HCT116 (cell line): Measurements from ENCODE around the gene LTBP1. TPM values are rescaled to one million over a fixed set of nuclear protein-coding genes. Genes with fewer than 3 reads are reported as not detected.
A peak's percentile ranks its signal among the peaks of the same experiment; 100 is the strongest.

Source experiments
- ATAC-seq: fragments of 200-7000 bp; cut with Tn5 transposase; 2 replicates; pipeline ENCODE4 v1.9.1; 2020; ENCODE audit warnings: mild to moderate bottlenecking, moderate library complexity
- BruUV-seq: library from RNA; stranded (reverse); fragments of 400-500 nt; replicated peaks from 2 replicates; lab custom pipeline; 2021; lab: Mats Ljungman, UMichigan
- CTCF ChIA-PET: fragments of 300-600 bp; sonication (Branson Sonifier 250); formaldehyde crosslinking; loops from one replicate; lab custom pipeline; 2021; ENCODE audit warnings: antibody characterized with exemption; lab: Charles Lee
- POLR2A ChIA-PET: fragments of 300-600, 350-600 bp; sonication (Branson Sonifier 250); formaldehyde crosslinking; loops from one replicate; lab custom pipeline; 2021; ENCODE audit warnings: antibody characterized with exemption; lab: Charles Lee
- RAD21 ChIA-PET, 2 experiments: fragments of 300-600 bp; sonication (Branson Sonifier 250); formaldehyde crosslinking; loops; one replicate each; lab custom pipeline; 2023; ENCODE audit warnings: low total read pairs in 2 of 2; ENCODE audit not compliant: uncharacterized antibody in 2 of 2, unreplicated experiment in 2 of 2, low non-redundant PET in 1 of 2; lab: Charles Lee
- DNase-seq: peaks from one replicate; pipeline ENCODE4 v3.0.0-alpha.2; 2010; ENCODE audit warnings: low read depth, low spot score
- H2AFZ ChIP-seq: fragments of 200-600 bp; shearing (Covaris generic), sonication (generic); 2 replicates; pipeline ENCODE4 v1.6.1; 2017; ENCODE audit warnings: low read depth, mixed run types, mixed read lengths, antibody characterized with exemption, low read length; ENCODE audit not compliant: poor library complexity, severe bottlenecking
- H3K27ac ChIP-seq: 2 replicates; pipeline ENCODE4 v1.5.1; 2012; ENCODE audit warnings: low read depth, low read length
- H3K27me3 ChIP-seq: fragments of 200-600 bp; sonication (generic); 2 replicates; pipeline ENCODE4 v1.6.1; 2016; ENCODE audit warnings: mixed run types, low read length, mixed read lengths; ENCODE audit not compliant: insufficient read depth
- H3K36me3 ChIP-seq, 2 experiments: fragments of 200-500 bp in 1 of 2; fragments of 200-600 bp in 1 of 2; sonication (Bioruptor generic) in 1 of 2; sonication (generic) in 1 of 2; 2 replicates each; pipeline versions ENCODE4 v1.5.1 to v1.6.1; 2014 to 2016; ENCODE audit warnings: low read length in 2 of 2, inconsistent platforms in 1 of 2, mixed read lengths in 1 of 2, mixed run types in 1 of 2; ENCODE audit not compliant: insufficient read depth in 2 of 2, control insufficient read depth in 1 of 2
- H3K4me1 ChIP-seq, 2 experiments: fragments of 200-600 bp in 1 of 2; sonication (generic) in 1 of 2; 2 replicates each; pipeline versions ENCODE4 v1.5.1 to v1.6.1; 2012 to 2017; ENCODE audit warnings: low read length in 2 of 2, inconsistent platforms in 1 of 2, mild to moderate bottlenecking in 1 of 2, mixed read lengths in 1 of 2, mixed run types in 1 of 2, moderate library complexity in 1 of 2; ENCODE audit not compliant: insufficient read depth in 2 of 2, control insufficient read depth in 1 of 2
- H3K4me2 ChIP-seq: fragments of 200-600 bp; sonication (generic); 2 replicates; pipeline ENCODE4 v1.6.1; 2017; ENCODE audit warnings: mixed run types, low read length, mixed read lengths
- H3K4me3 ChIP-seq, 2 experiments: fragments of 200-600 bp in 1 of 2; sonication (generic) in 1 of 2; replicated peaks in 1 of 2; 2 replicates each; pipeline ENCODE4 v1.5.1; 2011 to 2016; ENCODE audit warnings: low read length in 2 of 2, control low read depth in 1 of 2, low read depth in 1 of 2, mild to moderate bottlenecking in 1 of 2, mixed read lengths in 1 of 2, mixed run types in 1 of 2
- H3K79me2 ChIP-seq: fragments of 200-600 bp; sonication (generic); 2 replicates; pipeline ENCODE4 v1.6.1; 2017; ENCODE audit warnings: mild to moderate bottlenecking, mixed run types, low read length, moderate library complexity, mixed read lengths; ENCODE audit not compliant: insufficient read depth
- H3K9ac ChIP-seq: fragments of 200-600 bp; sonication (generic); 2 replicates; pipeline ENCODE4 v1.6.1; 2016; ENCODE audit warnings: low read length, mixed read lengths
- H3K9me2 ChIP-seq: fragments of 200-600 bp; sonication (generic), shearing (Covaris generic); 2 replicates; pipeline ENCODE4 v1.6.1; 2017; ENCODE audit warnings: mixed run types, mild to moderate bottlenecking, moderate library complexity; ENCODE audit not compliant: insufficient read depth
- H3K9me3 ChIP-seq, 2 experiments: fragments of 200-500 bp in 1 of 2; fragments of 200-600 bp in 1 of 2; sonication (Bioruptor generic) in 1 of 2; sonication (generic) in 1 of 2; 2 replicates each; pipeline ENCODE4 v1.6.1; 2014 to 2017; ENCODE audit warnings: low read length in 2 of 2, mixed read lengths in 2 of 2, inconsistent platforms in 1 of 2, low read depth in 1 of 2, mild to moderate bottlenecking in 1 of 2, mixed run types in 1 of 2, moderate library complexity in 1 of 2; ENCODE audit not compliant: control insufficient read depth in 1 of 2, insufficient read depth in 1 of 2
- H4K20me1 ChIP-seq: fragments of 200-600 bp; sonication (generic), shearing (Covaris generic); 2 replicates; pipeline ENCODE4 v1.6.1; 2017; ENCODE audit warnings: mixed run types, mild to moderate bottlenecking, moderate library complexity; ENCODE audit not compliant: insufficient read depth
- EGR1 ChIP-seq: IDR thresholded peaks from 2 replicates; pipeline ENCODE4 v1.6.1; 2012; ENCODE audit warnings: low read depth
- EZH2 ChIP-seq: fragments of 200-600 bp; sonication (generic); IDR thresholded peaks from 2 replicates; pipeline ENCODE4 v1.6.1; 2017; ENCODE audit warnings: antibody characterized with exemption, mixed run types
- FOSL1 ChIP-seq: IDR thresholded peaks from 2 replicates; pipeline ENCODE4 v1.6.1; 2012; ENCODE audit warnings: low read depth
- POLR2AphosphoS5 ChIP-seq: IDR thresholded peaks from 2 replicates; pipeline ENCODE4 v1.6.1; 2011; ENCODE audit warnings: mild to moderate bottlenecking, low read depth, low read length, moderate library complexity
- RAD21 ChIP-seq: IDR thresholded peaks from 2 replicates; pipeline ENCODE4 v1.6.1; 2012; ENCODE audit warnings: low read depth, mild to moderate bottlenecking
- SIN3A ChIP-seq: IDR thresholded peaks from 2 replicates; pipeline ENCODE4 v1.6.1; 2012; ENCODE audit warnings: low read depth
- SRF ChIP-seq: IDR thresholded peaks from 2 replicates; pipeline ENCODE4 v1.6.1; 2012; ENCODE audit warnings: low read depth
- intact Hi-C: fragments of 100-400 bp; cut with micrococcal nuclease; formaldehyde crosslinking; loops from 2 replicates; pipeline ENCODE4 v1.10.0; 2022
- total RNA-seq: library from RNA; stranded (reverse); gene quantifications from one replicate; pipeline ENCODE4 v1.2.1, GENCODE V29; 2021; ENCODE audit not compliant: unreplicated experiment
- TF ChIP-seq, protein P1 (sequence below): IDR thresholded peaks from 2 replicates; pipeline ENCODE4 v1.6.1; 2012; ENCODE audit warnings: low read depth
- TF ChIP-seq, protein P2 (sequence below), 3 experiments: fragments of 200-600 bp in 1 of 3; sonication (generic) in 1 of 3; IDR thresholded peaks in 2 of 3; conservative IDR thresholded peaks in 1 of 3; 2 replicates each; pipeline ENCODE4 v1.5.1; 2012 to 2017; ENCODE audit warnings: low read depth in 2 of 3, low read length in 2 of 3, antibody characterized with exemption in 1 of 3, borderline replicate concordance in 1 of 3, control low read depth in 1 of 3, mild to moderate bottlenecking in 1 of 3, mixed read lengths in 1 of 3, mixed run types in 1 of 3, moderate library complexity in 1 of 3; ENCODE audit not compliant: insufficient read depth in 1 of 3

Gene LTBP1
- total RNA-seq, 1 experiment from 2014 or later: 5.1 TPM

DNA sequence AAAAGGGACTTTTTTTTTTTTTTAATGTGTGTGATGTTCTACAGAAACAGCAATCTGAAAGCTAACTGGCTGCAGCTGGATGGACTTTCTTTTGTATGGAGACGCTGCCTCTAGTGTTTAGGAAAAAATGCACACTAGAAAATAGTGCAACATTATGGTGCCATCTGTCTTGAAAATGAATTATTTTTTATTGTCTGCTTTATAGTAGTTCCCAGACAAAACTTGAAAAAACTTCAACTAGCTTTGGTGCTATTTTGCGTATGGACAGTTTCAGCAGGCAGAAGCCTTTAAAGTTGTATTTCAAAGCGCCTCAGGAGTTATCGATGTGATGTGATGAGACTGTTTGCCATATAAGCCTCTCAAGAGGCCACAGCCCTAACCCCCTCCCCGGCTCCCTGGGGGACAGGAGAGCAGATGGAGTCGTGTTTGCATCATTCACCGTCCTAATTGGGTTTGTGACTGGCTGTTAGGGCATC is 86.9 kb downstream of the LTBP1 start (continued):
- TF ChIP-seq, protein P1, sequence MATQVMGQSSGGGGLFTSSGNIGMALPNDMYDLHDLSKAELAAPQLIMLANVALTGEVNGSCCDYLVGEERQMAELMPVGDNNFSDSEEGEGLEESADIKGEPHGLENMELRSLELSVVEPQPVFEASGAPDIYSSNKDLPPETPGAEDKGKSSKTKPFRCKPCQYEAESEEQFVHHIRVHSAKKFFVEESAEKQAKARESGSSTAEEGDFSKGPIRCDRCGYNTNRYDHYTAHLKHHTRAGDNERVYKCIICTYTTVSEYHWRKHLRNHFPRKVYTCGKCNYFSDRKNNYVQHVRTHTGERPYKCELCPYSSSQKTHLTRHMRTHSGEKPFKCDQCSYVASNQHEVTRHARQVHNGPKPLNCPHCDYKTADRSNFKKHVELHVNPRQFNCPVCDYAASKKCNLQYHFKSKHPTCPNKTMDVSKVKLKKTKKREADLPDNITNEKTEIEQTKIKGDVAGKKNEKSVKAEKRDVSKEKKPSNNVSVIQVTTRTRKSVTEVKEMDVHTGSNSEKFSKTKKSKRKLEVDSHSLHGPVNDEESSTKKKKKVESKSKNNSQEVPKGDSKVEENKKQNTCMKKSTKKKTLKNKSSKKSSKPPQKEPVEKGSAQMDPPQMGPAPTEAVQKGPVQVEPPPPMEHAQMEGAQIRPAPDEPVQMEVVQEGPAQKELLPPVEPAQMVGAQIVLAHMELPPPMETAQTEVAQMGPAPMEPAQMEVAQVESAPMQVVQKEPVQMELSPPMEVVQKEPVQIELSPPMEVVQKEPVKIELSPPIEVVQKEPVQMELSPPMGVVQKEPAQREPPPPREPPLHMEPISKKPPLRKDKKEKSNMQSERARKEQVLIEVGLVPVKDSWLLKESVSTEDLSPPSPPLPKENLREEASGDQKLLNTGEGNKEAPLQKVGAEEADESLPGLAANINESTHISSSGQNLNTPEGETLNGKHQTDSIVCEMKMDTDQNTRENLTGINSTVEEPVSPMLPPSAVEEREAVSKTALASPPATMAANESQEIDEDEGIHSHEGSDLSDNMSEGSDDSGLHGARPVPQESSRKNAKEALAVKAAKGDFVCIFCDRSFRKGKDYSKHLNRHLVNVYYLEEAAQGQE: no peak

DNA sequence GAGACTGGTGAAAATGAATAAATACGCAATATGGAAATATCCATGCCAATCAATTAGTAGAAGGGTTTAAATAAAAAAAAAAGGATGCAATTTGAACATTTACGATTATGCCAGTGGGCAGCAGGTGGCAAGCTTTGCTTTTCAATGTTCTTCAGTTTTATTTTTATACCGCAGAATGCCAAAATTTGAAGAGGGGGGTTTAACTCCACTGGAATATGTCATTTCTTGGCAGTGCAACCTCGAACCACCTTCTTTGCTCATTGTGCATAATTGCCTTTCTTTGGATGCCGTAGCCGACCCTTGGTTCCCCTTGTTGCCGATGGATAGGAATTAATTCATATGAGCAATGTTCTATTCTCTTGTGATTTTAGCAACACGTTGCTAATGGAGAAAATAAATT is 88.0 kb downstream of the LTBP1 start:
- no peaks in the 10 kb centered on the region for H4K20me1 ChIP-seq
- no TSS peak for BruUV-seq
- DNase-seq (no peak), ATAC-seq (no peak)
- ChIA-PET POLR2A (no interaction called here), RAD21 (interaction anchor here in 1 of 2 experiments (0.7 kb wide), 2 partner anchors 210 to 410 kb away, joined by 3 read pairs; no protein-coding TSS in a partner anchor)
- H3K9me2 ChIP-seq: no peaks in the 10 kb centered on the region
- H3K36me3 ChIP-seq: no peaks in the 10 kb centered on the region
- no peak overlapping the region for H2AFZ ChIP-seq
- intact Hi-C loops: loop anchor here (1.0 to 5.0 kb wide), 6 partner anchors 236 to 538 kb away; no protein-coding TSS in a partner anchor
- no peaks in the 10 kb centered on the region for H3K27me3 ChIP-seq
- no peak overlapping the region for H3K4me3 ChIP-seq
- no peaks in the 10 kb centered on the region for H3K79me2 ChIP-seq
- TF ChIP-seq EGR1 (no peak), EZH2 (no peak), POLR2AphosphoS5 (no peak), SRF (no peak), FOSL1 (no peak), SIN3A (no peak), RAD21 (peak; percentile 75)
- TF ChIP-seq, protein P2, sequence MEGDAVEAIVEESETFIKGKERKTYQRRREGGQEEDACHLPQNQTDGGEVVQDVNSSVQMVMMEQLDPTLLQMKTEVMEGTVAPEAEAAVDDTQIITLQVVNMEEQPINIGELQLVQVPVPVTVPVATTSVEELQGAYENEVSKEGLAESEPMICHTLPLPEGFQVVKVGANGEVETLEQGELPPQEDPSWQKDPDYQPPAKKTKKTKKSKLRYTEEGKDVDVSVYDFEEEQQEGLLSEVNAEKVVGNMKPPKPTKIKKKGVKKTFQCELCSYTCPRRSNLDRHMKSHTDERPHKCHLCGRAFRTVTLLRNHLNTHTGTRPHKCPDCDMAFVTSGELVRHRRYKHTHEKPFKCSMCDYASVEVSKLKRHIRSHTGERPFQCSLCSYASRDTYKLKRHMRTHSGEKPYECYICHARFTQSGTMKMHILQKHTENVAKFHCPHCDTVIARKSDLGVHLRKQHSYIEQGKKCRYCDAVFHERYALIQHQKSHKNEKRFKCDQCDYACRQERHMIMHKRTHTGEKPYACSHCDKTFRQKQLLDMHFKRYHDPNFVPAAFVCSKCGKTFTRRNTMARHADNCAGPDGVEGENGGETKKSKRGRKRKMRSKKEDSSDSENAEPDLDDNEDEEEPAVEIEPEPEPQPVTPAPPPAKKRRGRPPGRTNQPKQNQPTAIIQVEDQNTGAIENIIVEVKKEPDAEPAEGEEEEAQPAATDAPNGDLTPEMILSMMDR (IDR thresholded peaks at IDR 0.05 in 2 of 3, conservative IDR thresholded peaks at IDR 0.05 in 1 of 3; ENCODE audit: borderline replicate concordance in 1 of 3, insufficient read depth in 1 of 3, low read depth in 2 of 3, low read length in 2 of 3): peak; percentile 12 to 54 (median 37); a peak in 3 of 6 replicates
- TF ChIP-seq, protein P1: no peak
- TF ChIP-seq, all 23 proteins: peak for 2
- H3K4me2 ChIP-seq: no peak overlapping the region
- H3K27ac ChIP-seq: no peak overlapping the region
- H3K9ac ChIP-seq: no peak overlapping the region
- no peaks in the 10 kb centered on the region for H3K9me3 ChIP-seq
- no peaks in the 10 kb centered on the region for H3K4me1 ChIP-seq
- CTCF ChIA-PET: interaction anchor here (0.7 to 3.0 kb wide), 6 partner anchors 13 to 548 kb away, joined by 3 to 18 read pairs (median 10); no protein-coding TSS in a partner anchor
